HCT116 (cell line): ENCODE measurements around the gene SLC7A9. TPM values are rescaled to one million over a fixed set of nuclear protein-coding genes. Genes with fewer than 3 reads are reported as not detected.

Experiments used
- ATAC-seq: fragments of 200-7000 bp; cut with Tn5 transposase; 2 replicates; pipeline ENCODE4 v1.9.1; 2020; ENCODE audit warnings: mild to moderate bottlenecking, moderate library complexity
- BruUV-seq: library from RNA; stranded (reverse); fragments of 400-500 nt; replicated peaks from 2 replicates; lab custom pipeline; 2021; lab: Mats Ljungman, UMichigan
- CTCF ChIA-PET: fragments of 300-600 bp; sonication (Branson Sonifier 250); formaldehyde crosslinking; loops from one replicate; lab custom pipeline; 2021; ENCODE audit warnings: antibody characterized with exemption; lab: Charles Lee
- POLR2A ChIA-PET: fragments of 300-600, 350-600 bp; sonication (Branson Sonifier 250); formaldehyde crosslinking; loops from one replicate; lab custom pipeline; 2021; ENCODE audit warnings: antibody characterized with exemption; lab: Charles Lee
- RAD21 ChIA-PET, 2 experiments: fragments of 300-600 bp; sonication (Branson Sonifier 250); formaldehyde crosslinking; loops; one replicate each; lab custom pipeline; 2023; ENCODE audit warnings: low total read pairs in 2 of 2; ENCODE audit not compliant: uncharacterized antibody in 2 of 2, unreplicated experiment in 2 of 2, low non-redundant PET in 1 of 2; lab: Charles Lee
- DNase-seq: peaks from one replicate; pipeline ENCODE4 v3.0.0-alpha.2; 2010; ENCODE audit warnings: low read depth, low spot score
- H2AFZ ChIP-seq: fragments of 200-600 bp; shearing (Covaris generic), sonication (generic); 2 replicates; pipeline ENCODE4 v1.6.1; 2017; ENCODE audit warnings: low read depth, mixed run types, mixed read lengths, antibody characterized with exemption, low read length; ENCODE audit not compliant: poor library complexity, severe bottlenecking
- H3K27ac ChIP-seq: 2 replicates; pipeline ENCODE4 v1.5.1; 2012; ENCODE audit warnings: low read depth, low read length
- H3K27me3 ChIP-seq: fragments of 200-600 bp; sonication (generic); 2 replicates; pipeline ENCODE4 v1.6.1; 2016; ENCODE audit warnings: mixed run types, low read length, mixed read lengths; ENCODE audit not compliant: insufficient read depth
- H3K36me3 ChIP-seq, 2 experiments: fragments of 200-500 bp in 1 of 2; fragments of 200-600 bp in 1 of 2; sonication (Bioruptor generic) in 1 of 2; sonication (generic) in 1 of 2; 2 replicates each; pipeline versions ENCODE4 v1.5.1 to v1.6.1; 2014 to 2016; ENCODE audit warnings: low read length in 2 of 2, inconsistent platforms in 1 of 2, mixed read lengths in 1 of 2, mixed run types in 1 of 2; ENCODE audit not compliant: insufficient read depth in 2 of 2, control insufficient read depth in 1 of 2
- H3K4me1 ChIP-seq, 2 experiments: fragments of 200-600 bp in 1 of 2; sonication (generic) in 1 of 2; 2 replicates each; pipeline versions ENCODE4 v1.5.1 to v1.6.1; 2012 to 2017; ENCODE audit warnings: low read length in 2 of 2, inconsistent platforms in 1 of 2, mild to moderate bottlenecking in 1 of 2, mixed read lengths in 1 of 2, mixed run types in 1 of 2, moderate library complexity in 1 of 2; ENCODE audit not compliant: insufficient read depth in 2 of 2, control insufficient read depth in 1 of 2
- H3K4me2 ChIP-seq: fragments of 200-600 bp; sonication (generic); 2 replicates; pipeline ENCODE4 v1.6.1; 2017; ENCODE audit warnings: mixed run types, low read length, mixed read lengths
- H3K4me3 ChIP-seq, 2 experiments: fragments of 200-600 bp in 1 of 2; sonication (generic) in 1 of 2; replicated peaks in 1 of 2; 2 replicates each; pipeline ENCODE4 v1.5.1; 2011 to 2016; ENCODE audit warnings: low read length in 2 of 2, control low read depth in 1 of 2, low read depth in 1 of 2, mild to moderate bottlenecking in 1 of 2, mixed read lengths in 1 of 2, mixed run types in 1 of 2
- H3K79me2 ChIP-seq: fragments of 200-600 bp; sonication (generic); 2 replicates; pipeline ENCODE4 v1.6.1; 2017; ENCODE audit warnings: mild to moderate bottlenecking, mixed run types, low read length, moderate library complexity, mixed read lengths; ENCODE audit not compliant: insufficient read depth
- H3K9ac ChIP-seq: fragments of 200-600 bp; sonication (generic); 2 replicates; pipeline ENCODE4 v1.6.1; 2016; ENCODE audit warnings: low read length, mixed read lengths
- H3K9me2 ChIP-seq: fragments of 200-600 bp; sonication (generic), shearing (Covaris generic); 2 replicates; pipeline ENCODE4 v1.6.1; 2017; ENCODE audit warnings: mixed run types, mild to moderate bottlenecking, moderate library complexity; ENCODE audit not compliant: insufficient read depth
- H3K9me3 ChIP-seq, 2 experiments: fragments of 200-500 bp in 1 of 2; fragments of 200-600 bp in 1 of 2; sonication (Bioruptor generic) in 1 of 2; sonication (generic) in 1 of 2; 2 replicates each; pipeline ENCODE4 v1.6.1; 2014 to 2017; ENCODE audit warnings: low read length in 2 of 2, mixed read lengths in 2 of 2, inconsistent platforms in 1 of 2, low read depth in 1 of 2, mild to moderate bottlenecking in 1 of 2, mixed run types in 1 of 2, moderate library complexity in 1 of 2; ENCODE audit not compliant: control insufficient read depth in 1 of 2, insufficient read depth in 1 of 2
- H4K20me1 ChIP-seq: fragments of 200-600 bp; sonication (generic), shearing (Covaris generic); 2 replicates; pipeline ENCODE4 v1.6.1; 2017; ENCODE audit warnings: mixed run types, mild to moderate bottlenecking, moderate library complexity; ENCODE audit not compliant: insufficient read depth
- EGR1 ChIP-seq: IDR thresholded peaks from 2 replicates; pipeline ENCODE4 v1.6.1; 2012; ENCODE audit warnings: low read depth
- ELF1 ChIP-seq: IDR thresholded peaks from 2 replicates; pipeline ENCODE4 v1.6.1; 2012; ENCODE audit warnings: low read depth, borderline replicate concordance
- intact Hi-C: fragments of 100-400 bp; cut with micrococcal nuclease; formaldehyde crosslinking; loops from 2 replicates; pipeline ENCODE4 v1.10.0; 2022
- total RNA-seq: library from RNA; stranded (reverse); gene quantifications from one replicate; pipeline ENCODE4 v1.2.1, GENCODE V29; 2021; ENCODE audit not compliant: unreplicated experiment
- TF ChIP-seq, protein P1 (sequence below), 3 experiments: fragments of 200-600 bp in 1 of 3; sonication (generic) in 1 of 3; IDR thresholded peaks in 2 of 3; conservative IDR thresholded peaks in 1 of 3; 2 replicates each; pipeline ENCODE4 v1.5.1; 2012 to 2017; ENCODE audit warnings: low read depth in 2 of 3, low read length in 2 of 3, antibody characterized with exemption in 1 of 3, borderline replicate concordance in 1 of 3, control low read depth in 1 of 3, mild to moderate bottlenecking in 1 of 3, mixed read lengths in 1 of 3, mixed run types in 1 of 3, moderate library complexity in 1 of 3; ENCODE audit not compliant: insufficient read depth in 1 of 3
- TF ChIP-seq, protein P2 (sequence below): IDR thresholded peaks from 2 replicates; pipeline ENCODE4 v1.6.1; 2011; ENCODE audit warnings: mild to moderate bottlenecking, low read length, moderate library complexity; ENCODE audit not compliant: insufficient replicate concordance; ENCODE audit errors: extremely low read depth

The SLC7A9 gene
- total RNA-seq, 1 experiment from 2014 or later, result 0.42 TPM

DNA sequence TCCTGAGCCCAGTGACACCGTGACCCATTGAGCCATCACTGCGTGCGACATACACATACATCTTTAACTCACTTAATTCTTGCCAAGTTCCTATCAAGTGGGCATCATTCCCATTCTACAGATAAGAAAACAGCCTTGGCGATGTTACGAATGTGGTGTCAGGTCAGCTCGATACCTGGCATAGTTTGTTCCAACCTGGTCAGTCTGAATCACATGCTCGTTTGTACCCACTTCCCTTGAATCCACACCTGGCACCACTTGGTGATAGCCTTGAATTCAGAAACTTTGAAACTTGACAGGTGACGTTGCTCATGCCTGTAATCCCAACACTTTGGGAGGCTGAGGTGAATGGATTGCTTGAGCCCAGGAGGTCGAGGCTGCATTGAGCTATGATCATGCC, 59.1 kb downstream of the SLC7A9 start:
- Histone ChIP-seq H3K9me2 (no peaks in the 10 kb centered on the region), H3K36me3 (no peaks in the 10 kb centered on the region), H2AFZ (no peak overlapping the region), H3K4me2 (no peak overlapping the region), H3K27ac (no peak overlapping the region), H3K27me3 (no peaks in the 10 kb centered on the region), H3K4me1 (no peaks in the 10 kb centered on the region), H3K9ac (no peak overlapping the region), H3K9me3 (no peaks in the 10 kb centered on the region)
- CTCF ChIA-PET, result no interaction called here
- BruUV-seq, result no TSS peak
- no peak for DNase-seq
- no peak for ATAC-seq
- TF ChIP-seq, protein P1, sequence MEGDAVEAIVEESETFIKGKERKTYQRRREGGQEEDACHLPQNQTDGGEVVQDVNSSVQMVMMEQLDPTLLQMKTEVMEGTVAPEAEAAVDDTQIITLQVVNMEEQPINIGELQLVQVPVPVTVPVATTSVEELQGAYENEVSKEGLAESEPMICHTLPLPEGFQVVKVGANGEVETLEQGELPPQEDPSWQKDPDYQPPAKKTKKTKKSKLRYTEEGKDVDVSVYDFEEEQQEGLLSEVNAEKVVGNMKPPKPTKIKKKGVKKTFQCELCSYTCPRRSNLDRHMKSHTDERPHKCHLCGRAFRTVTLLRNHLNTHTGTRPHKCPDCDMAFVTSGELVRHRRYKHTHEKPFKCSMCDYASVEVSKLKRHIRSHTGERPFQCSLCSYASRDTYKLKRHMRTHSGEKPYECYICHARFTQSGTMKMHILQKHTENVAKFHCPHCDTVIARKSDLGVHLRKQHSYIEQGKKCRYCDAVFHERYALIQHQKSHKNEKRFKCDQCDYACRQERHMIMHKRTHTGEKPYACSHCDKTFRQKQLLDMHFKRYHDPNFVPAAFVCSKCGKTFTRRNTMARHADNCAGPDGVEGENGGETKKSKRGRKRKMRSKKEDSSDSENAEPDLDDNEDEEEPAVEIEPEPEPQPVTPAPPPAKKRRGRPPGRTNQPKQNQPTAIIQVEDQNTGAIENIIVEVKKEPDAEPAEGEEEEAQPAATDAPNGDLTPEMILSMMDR (IDR thresholded peaks at IDR 0.05 in 2 of 3, conservative IDR thresholded peaks at IDR 0.05 in 1 of 3; ENCODE audit: borderline replicate concordance in 1 of 3, insufficient read depth in 1 of 3, low read depth in 2 of 3, low read length in 2 of 3), result no peak
- TF ChIP-seq EGR1 (no peak), ELF1 (no peak)
- TF ChIP-seq, protein P2, sequence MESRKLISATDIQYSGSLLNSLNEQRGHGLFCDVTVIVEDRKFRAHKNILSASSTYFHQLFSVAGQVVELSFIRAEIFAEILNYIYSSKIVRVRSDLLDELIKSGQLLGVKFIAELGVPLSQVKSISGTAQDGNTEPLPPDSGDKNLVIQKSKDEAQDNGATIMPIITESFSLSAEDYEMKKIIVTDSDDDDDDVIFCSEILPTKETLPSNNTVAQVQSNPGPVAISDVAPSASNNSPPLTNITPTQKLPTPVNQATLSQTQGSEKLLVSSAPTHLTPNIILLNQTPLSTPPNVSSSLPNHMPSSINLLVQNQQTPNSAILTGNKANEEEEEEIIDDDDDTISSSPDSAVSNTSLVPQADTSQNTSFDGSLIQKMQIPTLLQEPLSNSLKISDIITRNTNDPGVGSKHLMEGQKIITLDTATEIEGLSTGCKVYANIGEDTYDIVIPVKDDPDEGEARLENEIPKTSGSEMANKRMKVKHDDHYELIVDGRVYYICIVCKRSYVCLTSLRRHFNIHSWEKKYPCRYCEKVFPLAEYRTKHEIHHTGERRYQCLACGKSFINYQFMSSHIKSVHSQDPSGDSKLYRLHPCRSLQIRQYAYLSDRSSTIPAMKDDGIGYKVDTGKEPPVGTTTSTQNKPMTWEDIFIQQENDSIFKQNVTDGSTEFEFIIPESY, result no peak
- TF ChIP-seq, all 23 proteins: peak for 0
- Histone ChIP-seq H3K79me2 (no peaks in the 10 kb centered on the region), H4K20me1 (no peaks in the 10 kb centered on the region), H3K4me3 (no peak overlapping the region)
- RAD21 ChIA-PET, result no interaction called here
- intact Hi-C loops, result no loop called here
- POLR2A ChIA-PET, result no interaction called here

DNA sequence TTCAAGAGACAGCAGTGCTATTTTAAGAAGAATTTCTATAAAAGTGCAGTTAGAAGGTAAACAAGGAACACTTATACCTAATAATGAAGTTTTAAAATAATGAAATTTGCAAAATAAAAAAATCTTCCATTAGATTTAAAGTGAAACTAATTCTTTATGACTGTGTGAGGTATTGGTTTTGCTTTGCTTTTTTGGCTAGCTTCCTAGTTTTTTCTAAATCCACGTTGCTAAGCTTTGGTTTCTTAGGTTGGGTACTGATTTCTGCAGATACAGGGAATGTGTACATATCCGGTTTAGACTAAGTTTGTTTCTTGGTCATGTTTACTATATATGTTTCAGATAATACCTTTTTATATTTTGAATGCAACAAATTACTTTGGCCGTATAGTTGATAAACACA, 59.8 kb downstream of the SLC7A9 start:
- Histone ChIP-seq H3K9ac (no peak overlapping the region), H4K20me1 (no peaks in the 10 kb centered on the region), H3K9me3 (no peaks in the 10 kb centered on the region), H3K4me1 (no peaks in the 10 kb centered on the region), H3K27ac (no peak overlapping the region), H3K36me3 (no peaks in the 10 kb centered on the region), H3K4me2 (no peak overlapping the region), H3K9me2 (no peaks in the 10 kb centered on the region), H2AFZ (no peak overlapping the region), H3K79me2 (no peaks in the 10 kb centered on the region), H3K4me3 (no peak overlapping the region), H3K27me3 (no peaks in the 10 kb centered on the region)
- CTCF ChIA-PET, result no interaction called here
- intact Hi-C loops, result no loop called here
- RAD21 ChIA-PET, result no interaction called here
- no TSS peak for BruUV-seq
- no peak for ATAC-seq
- POLR2A ChIA-PET, result no interaction called here
- DNase-seq, result no peak
- TF ChIP-seq, protein P1 (IDR thresholded peaks at IDR 0.05 in 2 of 3, conservative IDR thresholded peaks at IDR 0.05 in 1 of 3; ENCODE audit: borderline replicate concordance in 1 of 3, insufficient read depth in 1 of 3, low read depth in 2 of 3, low read length in 2 of 3), result no peak
